C4-2B (cell line): ENCODE results near the gene JMJD4.
A peak's percentile ranks its signal among the peaks of the same experiment; 100 is the strongest.

Experiments
- H3K27ac ChIP-seq: fragments of 450-650 bp; 2 replicates; pipeline ENCODE4 v1.5.1; 2017
- CTCF ChIP-seq: fragments of 450-650 bp; conservative IDR thresholded peaks from 2 replicates; pipeline ENCODE4 v1.5.1; 2017; ENCODE audit warnings: mild to moderate bottlenecking
- ZFX ChIP-seq: fragments of 450-650 bp; IDR thresholded peaks from 2 replicates; pipeline ENCODE4 v1.6.1; 2017

JMJD4 gene

GRCh38 chr1:227734856-227735538, at the start of gene JMJD4, which contains the start of gene SNAP47:
TSS of gene JMJD4 (minus strand) at chr1:227735302. CDS start at chr1:227735273, 29 bp downstream.
TSS of gene SNAP47 (plus strand) at chr1:227735435. CDS start at chr1:227747737, 12,302 bp downstream.
- H3K27ac ChIP-seq: peak within 1 kb of the TSS; percentile 92
- TF ChIP-seq CTCF (no peak), ZFX (peak; percentile 93; the same call in 1 of the 2 replicates)

- H3K27ac ChIP-seq: no peak overlapping the region
- no peak for TF ChIP-seq ZFX
- TF ChIP-seq CTCF: no peak
Measured at GRCh38 chr1:227782226-227782625, 47.1 kb upstream of the JMJD4 start.

- TF ChIP-seq ZFX (no peak), CTCF (no peak)
- H3K27ac ChIP-seq: no peak overlapping the region
Measured at GRCh38 chr1:227781314-227781930, 46.3 kb upstream of the JMJD4 start.

GRCh38 chr1:227780101-227781044, 45.3 kb upstream of the JMJD4 start:
- no peak for TF ChIP-seq ZFX
- TF ChIP-seq CTCF: no peak
- no peak overlapping the region for H3K27ac ChIP-seq

- H3K27ac ChIP-seq: no peak overlapping the region
Measured at GRCh38 chr1:227779685-227780084, 44.6 kb upstream of the JMJD4 start.

GRCh38 chr1:227779021-227779441, 43.9 kb upstream of the JMJD4 start:
- no peak for TF ChIP-seq ZFX
- TF ChIP-seq CTCF: no peak
- H3K27ac ChIP-seq: no peak overlapping the region

More at GRCh38 chr1:227779685-227780084, 44.6 kb upstream of the JMJD4 start:
- no peak for TF ChIP-seq CTCF
- no peak for TF ChIP-seq ZFX
